WTC11 (cell line): Measurements from ENCODE around the gene FGD5.

ENCODE experiments used
- ATF1 ChIP-seq: sonication (generic); formaldehyde crosslinking; IDR thresholded peaks from 2 replicates; pipeline ENCODE4 v1.8.1; 2023; ENCODE audit warnings: mild to moderate bottlenecking, moderate library complexity, missing genetic modification reagents
- ATF2 ChIP-seq: sonication (generic); formaldehyde crosslinking; IDR thresholded peaks from 2 replicates; pipeline ENCODE4 v1.8.1; 2022; ENCODE audit warnings: low read depth, missing genetic modification reagents, borderline replicate concordance
- CTCF ChIP-seq: fragments of 200-600 bp; IDR thresholded peaks from 2 replicates; pipeline ENCODE4 v1.8.0; 2022; ENCODE audit warnings: antibody characterized with exemption
- IRF1 ChIP-seq: sonication (generic); formaldehyde crosslinking; IDR thresholded peaks from 2 replicates; pipeline ENCODE4 v1.8.0; 2023; ENCODE audit warnings: missing genetic modification reagents
- PRDM15 ChIP-seq: sonication (generic); formaldehyde crosslinking; IDR thresholded peaks from 2 replicates; pipeline ENCODE4 v1.8.0; 2022; ENCODE audit warnings: missing genetic modification reagents
- RELA ChIP-seq: sonication (generic); formaldehyde crosslinking; IDR thresholded peaks from 2 replicates; pipeline ENCODE4 v1.8.1; 2022; ENCODE audit warnings: missing genetic modification reagents, mild to moderate bottlenecking, borderline replicate concordance
- SMAD3 ChIP-seq: sonication (generic); formaldehyde crosslinking; IDR thresholded peaks from 2 replicates; pipeline ENCODE4 v1.8.0; 2022; ENCODE audit warnings: missing genetic modification reagents, mild to moderate bottlenecking, borderline replicate concordance
- TCF7 ChIP-seq: sonication (generic); formaldehyde crosslinking; IDR thresholded peaks from 2 replicates; pipeline ENCODE4 v1.8.0; 2022; ENCODE audit warnings: mild to moderate bottlenecking, low read depth, missing genetic modification reagents, moderate library complexity
- USF2 ChIP-seq: sonication (generic); formaldehyde crosslinking; IDR thresholded peaks from 2 replicates; pipeline ENCODE4 v1.8.1; 2023; ENCODE audit warnings: mild to moderate bottlenecking, missing genetic modification reagents, moderate library complexity
- ZNF138 ChIP-seq: sonication (generic); formaldehyde crosslinking; conservative IDR thresholded peaks from 2 replicates; pipeline ENCODE4 v1.8.1; 2022; ENCODE audit warnings: mild to moderate bottlenecking, moderate library complexity, missing genetic modification reagents
- TF ChIP-seq, protein P1 (sequence below): sonication (generic); formaldehyde crosslinking; conservative IDR thresholded peaks from 2 replicates; pipeline ENCODE4 v1.8.1; 2022; ENCODE audit warnings: mild to moderate bottlenecking, missing genetic modification reagents

DNA sequence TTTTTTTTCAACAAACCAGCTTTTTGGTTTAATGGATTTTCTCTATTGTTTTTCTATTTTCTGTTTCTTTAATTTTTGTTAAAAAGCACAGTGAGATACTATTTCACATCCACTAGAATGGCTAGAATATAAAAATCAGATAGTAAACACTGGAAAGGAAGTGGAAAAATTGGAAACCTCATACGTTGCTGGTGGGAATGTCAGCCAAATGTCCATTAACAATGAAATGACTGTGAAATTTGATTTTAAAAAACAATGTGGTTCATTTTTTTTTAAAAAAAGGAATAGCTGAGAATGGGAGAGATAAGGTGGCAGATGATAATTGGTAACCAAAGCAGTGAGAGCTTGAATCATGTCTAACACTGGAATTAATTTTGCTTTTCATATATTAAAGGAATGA, 148.5 kb downstream of the FGD5 start:
- no peak for TF ChIP-seq ATF2 (CRISPR knock-in tag)
- TF ChIP-seq, protein P1, sequence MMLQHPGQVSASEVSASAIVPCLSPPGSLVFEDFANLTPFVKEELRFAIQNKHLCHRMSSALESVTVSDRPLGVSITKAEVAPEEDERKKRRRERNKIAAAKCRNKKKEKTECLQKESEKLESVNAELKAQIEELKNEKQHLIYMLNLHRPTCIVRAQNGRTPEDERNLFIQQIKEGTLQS (CRISPR knock-in tag), result no peak
- TF ChIP-seq CTCF, result no peak
- TF ChIP-seq IRF1 (CRISPR knock-in tag), result no peak
- no peak for TF ChIP-seq PRDM15 (CRISPR knock-in tag)
- TF ChIP-seq ATF1 (CRISPR knock-in tag), result no peak
- no peak for TF ChIP-seq ZNF138 (CRISPR knock-in tag)
- TF ChIP-seq SMAD3 (CRISPR knock-in tag), result no peak
- TF ChIP-seq USF2, result no peak
- TF ChIP-seq RELA (CRISPR knock-in tag), result no peak
- no peak for TF ChIP-seq TCF7 (CRISPR knock-in tag)
